Stimulated activated CD8-positive, alpha-beta memory T cell treated with anti-CD3 and anti-CD28 coated beads, Interleukin-15, amount 100 ng/mL, for 48 hours (primary cell): ENCODE data around the gene TNS4.
A peak's percentile ranks its signal among the peaks of the same experiment; 100 is the strongest.

Experiments used
- DNase-seq, 2 donors: peaks; one replicate each; pipeline ENCODE4 v3.0.0-alpha.2; 2020; ENCODE audit warnings: low read depth in 2 of 2

Gene TNS4

GRCh38 chr17:40491486-40491885, 9.9 kb downstream of the TNS4 start:
- no peak for DNase-seq

DNA sequence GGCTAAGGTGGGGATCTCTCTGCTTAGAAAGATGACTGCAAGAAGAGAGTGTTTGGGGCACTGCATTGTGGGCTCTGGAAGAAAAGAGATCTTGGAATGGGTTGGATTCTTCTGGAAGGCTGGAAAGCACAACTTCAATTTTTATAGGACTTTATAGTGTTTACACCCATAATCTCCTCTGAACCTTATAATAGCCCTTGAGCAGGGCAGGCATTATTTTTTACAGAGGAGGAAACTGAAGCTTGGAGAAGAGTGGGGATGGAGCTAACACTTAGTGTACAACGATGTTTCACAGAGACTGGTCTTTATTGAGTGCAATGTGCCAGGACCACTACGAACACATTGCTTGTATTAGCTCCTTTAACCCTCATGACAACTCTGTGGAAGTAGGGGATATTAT, 10.4 kb downstream of the TNS4 start:
- DNase-seq = no peak

DNA sequence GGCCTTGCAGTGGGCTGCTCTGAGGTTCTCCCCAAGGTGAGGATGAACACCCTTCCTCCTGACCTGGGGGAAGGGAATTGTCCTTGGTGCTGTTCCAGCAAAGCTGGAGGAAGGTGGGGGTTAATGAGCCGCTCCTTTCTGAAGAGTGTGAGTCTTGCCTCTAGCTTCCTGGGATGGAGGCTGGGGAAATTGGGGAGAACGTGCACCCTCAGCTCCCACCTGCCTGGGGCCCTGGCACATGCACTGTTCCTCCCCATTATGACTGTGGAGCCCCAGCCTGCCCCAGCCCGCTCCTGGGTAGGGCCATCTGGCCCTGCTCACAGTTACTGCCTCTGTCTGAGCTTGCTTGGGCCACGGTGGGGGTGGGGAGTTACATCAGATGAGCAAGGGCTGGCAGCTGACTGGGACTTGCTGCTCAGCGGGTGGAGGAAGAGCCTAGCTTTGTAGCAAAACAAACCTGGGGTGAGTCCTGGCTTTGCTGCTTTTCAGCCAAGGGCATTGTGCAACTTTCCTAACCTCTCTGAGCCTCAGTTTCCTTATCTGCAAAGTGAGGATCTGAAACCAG, 11.1 kb downstream of the TNS4 start:
- DNase-seq = no peak

GRCh38 chr17:40487371-40488020, 13.9 kb downstream of the TNS4 start:
- DNase-seq = no peak

DNA sequence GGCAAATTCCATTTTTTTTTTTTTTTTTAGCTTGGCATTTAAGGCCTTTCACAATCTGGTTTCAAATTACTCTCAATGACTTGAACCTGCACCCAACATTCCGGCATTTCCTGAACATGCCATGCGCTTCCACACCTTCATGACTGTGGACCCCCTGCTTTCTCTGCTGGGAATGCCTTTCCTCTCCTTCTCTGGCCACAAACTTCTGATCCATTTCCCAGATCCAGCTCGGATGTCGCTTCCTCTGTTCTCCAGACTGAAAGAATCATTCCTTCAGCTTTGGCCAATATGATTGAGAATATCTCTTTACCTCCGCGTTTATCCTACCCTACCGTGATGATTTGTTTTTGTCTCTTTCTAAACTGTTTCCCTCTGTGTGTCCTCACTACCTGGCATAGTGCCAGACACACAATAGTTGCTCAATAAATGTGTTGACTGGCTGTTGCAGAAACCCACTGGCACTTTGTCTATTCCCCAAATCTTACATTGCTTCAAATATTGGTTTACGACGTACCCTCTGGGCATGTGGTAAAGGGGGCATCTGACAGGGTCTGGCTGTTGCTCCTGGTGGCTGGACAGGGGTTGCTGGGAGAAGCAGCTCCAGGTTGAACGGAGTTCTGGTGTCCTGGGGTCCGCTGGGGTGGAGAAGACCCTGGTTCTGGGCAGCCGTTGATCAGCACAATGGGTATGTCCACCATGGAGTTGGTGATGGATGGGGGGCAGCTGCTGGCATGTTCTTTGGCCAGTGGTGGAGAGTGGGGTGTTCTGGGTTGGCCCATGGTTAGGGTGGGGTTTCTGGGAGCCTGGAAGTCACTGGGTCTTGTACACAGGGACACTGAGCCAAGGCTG, 14.7 kb downstream of the TNS4 start:
- DNase-seq = no peak

- peak in 1 of 2 donors; percentile 29 for DNase-seq
These were observed 15.4 kb downstream of the TNS4 start for GRCh38 chr17:40485851-40486521.

DNA sequence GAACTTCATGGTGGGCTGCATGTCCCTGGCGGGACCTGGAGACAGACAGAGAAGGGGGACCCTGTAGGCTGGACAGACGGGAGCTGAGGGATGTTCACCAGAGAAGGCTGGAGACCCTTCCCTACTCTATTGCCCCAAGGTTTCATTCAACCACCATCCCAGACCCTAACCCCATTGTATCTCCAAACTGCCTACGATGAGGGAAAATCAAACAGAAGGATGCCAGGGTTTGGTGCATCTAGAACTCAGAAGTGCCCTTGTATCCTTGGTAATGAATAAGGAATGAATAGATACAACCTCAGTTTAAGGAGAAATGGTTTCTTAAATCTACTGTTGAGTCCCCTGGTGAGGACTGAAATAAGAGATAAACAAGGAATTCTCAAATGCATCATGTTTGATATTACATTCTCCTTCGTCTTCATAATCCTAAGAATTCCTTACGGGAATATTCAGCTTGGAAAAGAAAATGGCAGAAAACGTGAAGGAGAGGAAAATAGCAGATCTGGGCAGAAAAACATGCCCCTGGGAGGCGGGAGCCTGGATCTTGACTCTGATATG, 16.4 kb downstream of the TNS4 start:
- DNase-seq = no peak

- DNase-seq = no peak
These were observed 17.0 kb downstream of the TNS4 start for GRCh38 chr17:40484285-40484972.

GRCh38 chr17:40483679-40484078, 17.7 kb downstream of the TNS4 start:
- DNase-seq = no peak

GRCh38 chr17:40482722-40483121, 18.7 kb downstream of the TNS4 start:
- no peak for DNase-seq

DNA sequence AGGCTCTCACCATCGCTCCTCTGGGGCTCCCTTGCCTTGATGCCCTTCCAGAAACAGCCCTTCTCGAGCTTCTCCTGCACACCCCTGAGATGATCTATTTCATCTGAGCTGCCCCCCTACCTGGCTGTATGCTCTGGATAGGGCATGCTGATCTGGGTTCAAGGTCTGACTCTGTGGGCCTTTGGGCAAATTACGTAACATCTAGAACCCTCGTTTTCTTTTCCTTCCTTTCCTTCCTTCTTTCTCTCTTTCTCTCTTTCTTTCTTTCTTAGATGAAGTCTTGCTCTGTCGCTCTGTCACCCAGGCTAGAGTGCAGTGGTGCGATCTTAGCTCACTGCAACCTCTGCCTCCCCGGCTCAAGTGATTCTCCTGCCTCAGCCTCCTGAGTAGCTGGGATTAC, 20.3 kb downstream of the TNS4 start:
- DNase-seq = no peak

GRCh38 chr17:40480501-40481003, 20.9 kb downstream of the TNS4 start:
- peak; percentile 78 to 86 for DNase-seq

GRCh38 chr17:40479754-40480480, 21.5 kb downstream of the TNS4 start:
- no peak for DNase-seq

GRCh38 chr17:40478486-40478885, 22.9 kb downstream of the TNS4 start:
- DNase-seq = no peak

GRCh38 chr17:40477796-40478195, 23.6 kb downstream of the TNS4 start:
- no peak for DNase-seq

DNA sequence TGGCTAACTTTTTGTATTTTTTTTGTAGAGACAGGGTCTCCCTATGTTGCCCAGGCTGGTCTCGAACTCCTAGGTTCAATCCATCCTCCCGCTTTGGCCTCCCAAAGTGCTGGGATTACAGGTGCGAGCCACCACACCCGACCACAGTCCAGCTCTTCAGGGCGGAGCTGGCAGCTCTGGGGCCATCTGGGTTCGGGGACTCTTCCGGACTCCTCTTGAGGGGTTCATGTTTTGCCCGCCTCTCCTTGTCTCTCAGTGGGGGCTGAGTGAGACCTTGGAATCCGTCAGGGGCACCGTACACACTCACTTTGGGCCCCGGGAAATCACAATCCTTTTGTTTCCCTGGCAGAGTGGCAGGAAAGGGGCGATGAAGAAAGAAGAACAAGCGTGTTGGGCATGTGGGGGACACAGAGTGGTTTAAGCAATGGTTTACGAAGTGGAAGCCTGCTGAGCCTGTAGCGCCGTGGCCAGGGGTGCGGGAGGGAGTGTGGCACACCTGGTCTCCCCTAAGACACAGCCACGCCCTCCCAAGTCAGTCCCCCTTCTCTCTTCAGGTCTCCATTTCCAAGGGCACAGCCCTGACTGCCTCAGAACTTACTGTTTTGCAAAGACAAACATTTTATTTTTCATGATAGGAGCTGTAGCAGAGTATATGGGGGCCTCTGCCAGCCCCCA, 26.1 kb downstream of the TNS4 start:
- no peak for DNase-seq

DNA sequence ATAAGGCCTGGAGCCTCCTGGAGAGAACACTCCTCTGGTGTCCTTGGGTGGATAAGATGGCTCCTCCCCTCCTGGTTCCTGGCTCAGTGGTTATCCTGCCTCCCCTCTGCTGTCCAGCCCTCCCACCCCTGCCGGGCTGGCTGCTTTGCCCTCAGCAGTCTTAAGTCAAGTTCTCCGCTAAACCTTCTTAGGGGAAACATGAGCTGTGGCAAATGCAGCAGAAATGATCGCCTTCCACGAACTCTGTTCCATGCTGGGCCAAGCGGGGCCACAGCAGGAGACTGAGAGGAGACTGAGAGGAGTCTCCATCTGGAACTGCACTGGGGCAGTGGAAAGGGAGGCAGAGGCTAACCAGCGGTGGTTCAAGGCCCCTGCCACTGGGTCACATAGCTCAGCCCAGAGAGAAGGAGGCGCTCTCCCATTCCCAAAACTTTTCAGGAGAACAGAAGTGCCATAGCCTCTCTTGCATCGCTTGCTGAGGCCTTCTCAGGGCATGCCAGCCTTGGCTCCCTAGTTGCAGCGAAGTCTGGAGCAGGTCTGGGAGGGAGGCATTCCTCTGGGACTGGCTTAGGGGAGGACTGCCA, 26.9 kb downstream of the TNS4 start:
- no peak for DNase-seq

DNA sequence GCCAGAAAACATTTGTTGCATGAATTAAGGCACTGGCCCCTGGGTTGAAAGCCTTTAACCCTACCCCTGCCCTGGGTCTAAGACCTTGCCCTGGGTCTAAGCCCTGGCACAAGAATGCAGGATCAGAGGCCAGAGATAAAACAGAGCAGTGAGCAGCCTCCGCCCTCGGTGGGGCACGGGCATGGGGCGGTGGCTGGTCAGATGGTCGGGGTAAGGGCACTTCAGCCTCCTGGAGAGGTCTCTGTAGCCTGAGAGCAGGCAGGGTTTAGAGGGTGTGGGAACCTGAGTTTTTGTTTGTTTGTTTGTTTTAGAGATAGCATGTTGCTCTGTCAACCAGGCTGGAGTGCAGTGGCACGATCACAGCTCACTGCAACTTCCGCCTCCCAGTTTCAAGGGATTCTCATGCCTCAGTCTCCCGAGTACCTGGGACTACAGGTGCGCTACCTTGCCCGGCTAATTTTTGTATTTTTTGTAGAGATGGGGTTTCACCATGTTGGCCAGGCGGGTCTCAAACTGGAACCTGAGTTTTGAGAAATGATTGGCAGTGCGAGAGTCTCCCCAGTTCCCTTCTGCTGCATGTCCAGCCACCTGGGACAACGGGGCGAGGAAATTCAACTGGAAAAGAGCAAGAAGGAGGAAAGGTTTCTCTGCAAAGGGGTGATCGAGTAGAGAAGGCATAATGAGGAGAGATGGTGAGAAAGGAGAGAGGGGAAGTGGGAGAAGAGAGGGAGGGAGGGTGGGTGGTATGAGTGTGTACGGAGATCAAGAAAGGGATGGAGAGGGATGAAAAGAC, 27.7 kb downstream of the TNS4 start:
- DNase-seq = no peak
